SK-N-SH (cell line): ENCODE measurements around the gene C19orf12.

Source experiments
- CTCF ChIP-seq: fragments of 200-600 bp; sonication (generic); IDR thresholded peaks from 2 replicates; pipeline ENCODE4 v1.6.1; 2017; ENCODE audit warnings: antibody characterized with exemption, mild to moderate bottlenecking, moderate library complexity
- USF2 ChIP-seq: fragments of 150-350 bp; IDR thresholded peaks from 2 replicates; pipeline ENCODE4 v1.6.1; 2017; ENCODE audit warnings: antibody characterized with exemption, low read length, low read depth, borderline replicate concordance

GRCh38 chr19:29676586-29676985, 38.5 kb downstream of the C19orf12 start:
- TF ChIP-seq USF2 (no peak), CTCF (no peak)
